Tongue (tissue), 3 donors: ENCODE results near the gene APBB3. TPM values are rescaled to one million over a fixed set of nuclear protein-coding genes. Genes with fewer than 3 reads are reported as not detected.

Experiments used
- DNase-seq: peaks from one replicate; pipeline ENCODE4 v3.0.0-alpha.2; 2015
- small RNA-seq: library from RNA; depleted of rRNA; stranded (forward); fragments of <200 nt; gene quantifications from one replicate; pipeline ENCODE3, GENCODE V24; 2014; ENCODE audit warnings: low replicate concordance
- total RNA-seq: library from RNA; depleted of rRNA; stranded (reverse); fragments of >200 nt; gene quantifications from one replicate; pipeline ENCODE4 v1.2.3, GENCODE V29; 2014

The APBB3 gene
- total RNA-seq, 1 donor from 2014 or later, result 32.6 TPM

GRCh38 chr5:140551872-140552271 lies 12.5 kb downstream of the APBB3 start:
- DNase-seq, result no peak

- no peak for DNase-seq
Observed at GRCh38 chr5:140550147-140551079, 14.0 kb downstream of the APBB3 start.

GRCh38 chr5:140549237-140550144 lies 14.9 kb downstream of the APBB3 start:
- DNase-seq, result peak; percentile 82

- no peak for DNase-seq
Observed at GRCh38 chr5:140548791-140549190, 15.6 kb downstream of the APBB3 start.

- DNase-seq, result no peak
Observed at GRCh38 chr5:140548300-140548688, 16.1 kb downstream of the APBB3 start.

GRCh38 chr5:140547508-140548299 lies 16.7 kb downstream of the APBB3 start, which contains the start of gene EIF4EBP3:
TSS of gene EIF4EBP3 (plus strand) at chr5:140547662. CDS start at chr5:140547738, 76 bp downstream.
- peak; percentile 98 for DNase-seq

- no peak for DNase-seq
Observed at GRCh38 chr5:140546851-140547507, 17.4 kb downstream of the APBB3 start.

- DNase-seq, result no peak
Observed at GRCh38 chr5:140545606-140546005, 18.8 kb downstream of the APBB3 start.

- no peak for DNase-seq
Observed at GRCh38 chr5:140544986-140545385, 19.4 kb downstream of the APBB3 start.

- no peak for DNase-seq
Observed at GRCh38 chr5:140542972-140543371, 21.4 kb downstream of the APBB3 start.

- no peak for DNase-seq
Observed at GRCh38 chr5:140540227-140540626, 24.2 kb downstream of the APBB3 start.

GRCh38 chr5:140524003-140524402 lies 40.4 kb downstream of the APBB3 start:
- no peak for DNase-seq

GRCh38 chr5:140513124-140513523 lies 51.3 kb downstream of the APBB3 start:
- no peak for DNase-seq

- DNase-seq, result peak; percentile 2
Observed at GRCh38 chr5:140509898-140510297, 54.5 kb downstream of the APBB3 start.

Small RNA genes within 50 kb of the gene (small RNA-seq; reads per million reads assigned to genes)
- not detected for gene RF00279
- not detected for gene RF00443

Other genes starting within 250 kb of the APBB3 start
- gene HBEGF, start 218.0 kb downstream of the APBB3 start, total RNA-seq, result 18.6 TPM
- gene SLC4A9, start 204.4 kb downstream of the APBB3 start, total RNA-seq, result 1.6 TPM
- 121 TPM for gene ANKHD1, start 162.8 kb downstream of the APBB3 start, total RNA-seq
- gene EIF4EBP3, start 16.9 kb downstream of the APBB3 start, total RNA-seq, result not detected
- gene SRA1, start 7.1 kb downstream of the APBB3 start, total RNA-seq, result 18.9 TPM
- 9.7 TPM for gene SLC35A4, start 230 bp upstream of the APBB3 start, total RNA-seq
- gene CD14, start 68.6 kb upstream of the APBB3 start, total RNA-seq, result 15.7 TPM
- gene TMCO6, start 74.9 kb upstream of the APBB3 start, total RNA-seq, result 17.8 TPM
- 27.7 TPM for gene NDUFA2, start 83.0 kb upstream of the APBB3 start, total RNA-seq
- 93.7 TPM for gene IK, start 83.2 kb upstream of the APBB3 start, total RNA-seq
- 16.9 TPM for gene WDR55, start 100.3 kb upstream of the APBB3 start, total RNA-seq
- not detected for gene DND1, start 109.0 kb upstream of the APBB3 start, total RNA-seq
- gene HARS1, start 126.8 kb upstream of the APBB3 start, total RNA-seq, result 42.1 TPM
- 24.8 TPM for gene HARS2, start 126.9 kb upstream of the APBB3 start, total RNA-seq
- gene ZMAT2, start 135.8 kb upstream of the APBB3 start, total RNA-seq, result 27.5 TPM
- not detected for gene PCDHA1, start 221.5 kb upstream of the APBB3 start, total RNA-seq
- 0.72 TPM for gene PCDHA2, start 230.3 kb upstream of the APBB3 start, total RNA-seq
- gene PCDHA3, start 236.5 kb upstream of the APBB3 start, total RNA-seq, result 0.10 TPM
- gene PCDHA4, start 242.5 kb upstream of the APBB3 start, total RNA-seq, result 1.4 TPM